GM20000 (cell line): ENCODE data around the gene JPT1.

Experiments
- DNase-seq: peaks from one replicate; pipeline ENCODE4 v3.0.0; 2012; ENCODE audit warnings: low spot score
- TF ChIP-seq, protein P1 (sequence below): IDR thresholded peaks from 2 replicates; pipeline ENCODE4 v1.5.1; 2012; ENCODE audit warnings: mild to moderate bottlenecking, control low read depth; ENCODE audit errors: extremely low read depth, missing control alignments

JPT1 gene

DNA sequence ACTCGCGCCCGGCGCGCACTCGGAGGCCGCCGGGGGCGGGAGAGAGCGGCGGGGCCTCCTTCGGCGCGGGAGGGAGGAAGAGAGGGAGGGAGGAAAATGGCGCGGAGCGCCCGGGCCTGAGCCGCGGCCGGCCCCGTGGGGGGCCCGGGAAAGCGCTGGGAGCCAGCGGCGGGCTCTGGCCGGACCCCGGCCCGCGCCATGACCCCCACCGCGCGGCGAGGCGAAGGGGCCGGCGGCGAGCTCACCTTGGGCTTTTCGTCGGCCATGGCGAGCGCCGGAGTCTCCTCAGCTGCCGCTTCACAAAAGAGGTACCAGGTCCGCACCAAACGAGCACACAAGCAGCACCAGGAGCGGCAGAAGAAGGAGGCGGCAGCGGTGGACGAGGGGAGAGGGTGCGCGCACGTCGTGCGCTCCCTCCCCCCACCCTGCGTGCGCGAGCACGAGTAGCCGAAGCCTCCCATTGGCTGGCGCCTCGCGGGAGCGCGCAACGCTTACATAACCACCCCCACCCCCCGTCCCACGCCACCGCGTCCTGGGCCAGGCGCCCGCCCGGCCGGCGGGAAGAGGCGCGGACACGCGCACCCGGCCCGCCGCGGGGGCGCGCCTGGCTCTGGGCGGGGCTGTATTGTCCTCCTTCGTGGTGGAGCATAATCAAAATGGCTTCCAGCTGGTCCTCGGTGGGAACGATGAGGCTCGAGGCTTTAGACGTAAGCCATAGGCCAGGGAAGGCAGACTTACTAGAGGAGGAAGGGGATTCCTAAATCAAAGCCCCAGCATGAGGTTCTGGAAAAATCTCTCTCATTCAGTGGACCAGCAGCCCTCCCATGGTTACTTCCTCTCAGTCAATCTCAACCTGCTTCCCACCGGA is 28.5 kb upstream of the JPT1 start, which contains the start of gene SUMO2:
Gene SUMO2 (minus strand): TSS at position 391 of the 868 bp plus-strand sequence. CDS start 125 bp downstream, at position 266.
- TF ChIP-seq, protein P1, sequence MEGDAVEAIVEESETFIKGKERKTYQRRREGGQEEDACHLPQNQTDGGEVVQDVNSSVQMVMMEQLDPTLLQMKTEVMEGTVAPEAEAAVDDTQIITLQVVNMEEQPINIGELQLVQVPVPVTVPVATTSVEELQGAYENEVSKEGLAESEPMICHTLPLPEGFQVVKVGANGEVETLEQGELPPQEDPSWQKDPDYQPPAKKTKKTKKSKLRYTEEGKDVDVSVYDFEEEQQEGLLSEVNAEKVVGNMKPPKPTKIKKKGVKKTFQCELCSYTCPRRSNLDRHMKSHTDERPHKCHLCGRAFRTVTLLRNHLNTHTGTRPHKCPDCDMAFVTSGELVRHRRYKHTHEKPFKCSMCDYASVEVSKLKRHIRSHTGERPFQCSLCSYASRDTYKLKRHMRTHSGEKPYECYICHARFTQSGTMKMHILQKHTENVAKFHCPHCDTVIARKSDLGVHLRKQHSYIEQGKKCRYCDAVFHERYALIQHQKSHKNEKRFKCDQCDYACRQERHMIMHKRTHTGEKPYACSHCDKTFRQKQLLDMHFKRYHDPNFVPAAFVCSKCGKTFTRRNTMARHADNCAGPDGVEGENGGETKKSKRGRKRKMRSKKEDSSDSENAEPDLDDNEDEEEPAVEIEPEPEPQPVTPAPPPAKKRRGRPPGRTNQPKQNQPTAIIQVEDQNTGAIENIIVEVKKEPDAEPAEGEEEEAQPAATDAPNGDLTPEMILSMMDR, result no peak
- peak; percentile 99 for DNase-seq

DNA sequence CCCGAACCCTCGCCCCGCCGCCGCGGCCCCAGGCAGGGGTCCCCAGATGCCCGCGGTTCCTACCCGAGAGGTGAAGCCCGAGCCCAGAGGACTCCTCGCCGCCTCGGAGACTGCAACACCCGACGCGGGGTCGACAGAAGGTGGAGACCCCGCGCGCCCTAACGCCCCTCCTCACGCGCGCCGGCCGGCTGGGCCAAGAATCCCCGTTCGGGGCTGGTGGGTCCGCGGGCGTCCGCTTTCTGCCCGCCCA is 27.9 kb upstream of the JPT1 start:
- DNase-seq, result no peak

GRCh38 chr17:75181608-75182318 is 27.5 kb upstream of the JPT1 start:
- peak; percentile 45 for DNase-seq
- TF ChIP-seq, protein P1, result no peak

More for the DNA sequence above, 27.9 kb upstream of the JPT1 start:
- TF ChIP-seq, protein P1, result no peak

- no peak for DNase-seq
- TF ChIP-seq, protein P1, result no peak
Observed at GRCh38 chr17:75181110-75181509, 26.8 kb upstream of the JPT1 start.

- DNase-seq, result no peak
- TF ChIP-seq, protein P1, result no peak
Observed at GRCh38 chr17:75178453-75178852, 24.1 kb upstream of the JPT1 start.

- DNase-seq, result no peak
- TF ChIP-seq, protein P1, result no peak
Observed at GRCh38 chr17:75176625-75177024, 22.3 kb upstream of the JPT1 start.

DNA sequence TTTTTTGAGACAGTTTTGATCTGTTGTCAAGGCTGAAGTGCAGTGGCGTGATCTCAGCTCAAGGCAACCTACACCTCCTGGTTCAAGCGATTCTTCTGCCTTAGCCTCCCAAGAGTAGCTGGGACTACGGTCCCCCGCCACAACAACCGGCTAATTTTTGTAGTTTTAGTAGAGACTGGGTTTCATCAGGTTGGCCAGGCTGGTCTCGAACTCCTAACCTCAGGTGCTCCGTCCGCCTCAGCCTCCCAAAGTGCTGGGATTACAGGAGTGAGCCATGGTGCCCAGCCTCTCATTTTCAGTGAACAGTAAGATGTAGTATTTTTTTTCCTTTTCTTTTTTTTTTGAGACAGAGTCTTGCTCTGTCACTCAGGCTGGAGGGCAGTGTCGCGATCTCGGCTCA is 20.7 kb upstream of the JPT1 start:
- TF ChIP-seq, protein P1, result no peak
- no peak for DNase-seq
